ENCODE measurements around the gene PGM2.

Gene PGM2

GRCh38 chr4:37862961-37863360 is 36.5 kb downstream of the PGM2 start:
- no peak for TF ChIP-seq CEBPB (IDR thresholded peaks at IDR 0.05)

GRCh38 chr4:37864786-37865185 is 38.3 kb downstream of the PGM2 start:
- TF ChIP-seq TCF12 (IDR thresholded peaks at IDR 0.05; ENCODE audit: low read depth) (no peak), NFIC (IDR thresholded peaks at IDR 0.05) (no peak), CREB1 (IDR thresholded peaks at IDR 0.05; ENCODE audit: low read depth) (no peak), YY1 (IDR thresholded peaks at IDR 0.05; ENCODE audit: low read depth) (no peak), ZBTB7A (IDR thresholded peaks at IDR 0.05; ENCODE audit: low read depth) (no peak), CEBPB (IDR thresholded peaks at IDR 0.05) (no peak), FOXM1 (IDR thresholded peaks at IDR 0.05; ENCODE audit: borderline replicate concordance, low read depth) (no peak), TAF1 (IDR thresholded peaks at IDR 0.05; ENCODE audit: low read depth) (no peak)
- TF ChIP-seq, protein P1, sequence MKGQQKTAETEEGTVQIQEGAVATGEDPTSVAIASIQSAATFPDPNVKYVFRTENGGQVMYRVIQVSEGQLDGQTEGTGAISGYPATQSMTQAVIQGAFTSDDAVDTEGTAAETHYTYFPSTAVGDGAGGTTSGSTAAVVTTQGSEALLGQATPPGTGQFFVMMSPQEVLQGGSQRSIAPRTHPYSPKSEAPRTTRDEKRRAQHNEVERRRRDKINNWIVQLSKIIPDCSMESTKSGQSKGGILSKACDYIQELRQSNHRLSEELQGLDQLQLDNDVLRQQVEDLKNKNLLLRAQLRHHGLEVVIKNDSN (IDR thresholded peaks at IDR 0.05), result no peak
- TF ChIP-seq, protein P2, sequence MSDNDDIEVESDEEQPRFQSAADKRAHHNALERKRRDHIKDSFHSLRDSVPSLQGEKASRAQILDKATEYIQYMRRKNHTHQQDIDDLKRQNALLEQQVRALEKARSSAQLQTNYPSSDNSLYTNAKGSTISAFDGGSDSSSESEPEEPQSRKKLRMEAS (IDR thresholded peaks at IDR 0.05), result no peak

GRCh38 chr4:37865450-37865849 is 39.0 kb downstream of the PGM2 start:
- TF ChIP-seq CEBPB (IDR thresholded peaks at IDR 0.05) (no peak), TCF12 (IDR thresholded peaks at IDR 0.05; ENCODE audit: low read depth) (no peak), CREB1 (IDR thresholded peaks at IDR 0.05; ENCODE audit: low read depth) (no peak)
- TF ChIP-seq, protein P2 (IDR thresholded peaks at IDR 0.05), result no peak

- no peak for TF ChIP-seq EP300 (IDR thresholded peaks at IDR 0.05; ENCODE audit: borderline replicate concordance)
Measured at GRCh38 chr4:37867102-37867501, 40.6 kb downstream of the PGM2 start.

GRCh38 chr4:37868238-37868637 is 41.8 kb downstream of the PGM2 start:
- TF ChIP-seq EP300 (IDR thresholded peaks at IDR 0.05; ENCODE audit: borderline replicate concordance), result no peak
- TF ChIP-seq YY1 (IDR thresholded peaks at IDR 0.05; ENCODE audit: low read depth), result no peak

DNA sequence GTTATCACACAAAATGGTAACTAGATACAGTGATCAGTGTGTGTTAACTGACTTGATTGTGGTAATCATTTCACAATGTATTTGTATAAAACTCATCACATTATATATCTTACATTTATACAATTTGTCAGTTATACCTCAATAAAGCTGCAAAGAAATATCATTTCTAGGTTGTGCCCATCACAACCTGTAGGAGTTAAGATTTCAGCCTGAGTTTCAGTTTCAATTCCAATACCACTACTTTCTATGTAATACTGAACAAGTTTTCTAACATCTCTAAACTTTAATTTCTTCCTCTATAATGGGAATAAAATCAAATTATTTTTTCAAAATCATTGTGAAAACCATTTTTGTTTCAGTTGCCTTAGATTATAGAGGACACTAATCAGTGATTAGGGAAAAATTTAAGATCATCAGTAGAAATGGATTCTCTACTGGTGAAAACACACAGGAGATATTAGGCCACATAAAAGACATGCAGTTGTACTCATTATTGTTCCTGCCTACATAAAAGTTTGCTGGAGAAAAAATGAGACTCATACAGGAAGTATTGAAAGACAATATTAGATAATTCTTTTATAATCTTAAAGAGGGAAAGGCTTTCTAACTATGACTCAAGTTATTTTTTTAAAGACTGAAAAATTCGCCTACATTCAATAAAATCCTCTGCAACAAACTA is 46.0 kb downstream of the PGM2 start:
- TF ChIP-seq ZBTB7A (IDR thresholded peaks at IDR 0.05; ENCODE audit: low read depth) (no peak), CEBPB (IDR thresholded peaks at IDR 0.05) (no peak), TCF12 (IDR thresholded peaks at IDR 0.05; ENCODE audit: low read depth) (no peak), EP300 (IDR thresholded peaks at IDR 0.05; ENCODE audit: borderline replicate concordance) (no peak), EGR1 (IDR thresholded peaks at IDR 0.05) (no peak), FOXM1 (IDR thresholded peaks at IDR 0.05; ENCODE audit: borderline replicate concordance, low read depth) (no peak), NFIC (IDR thresholded peaks at IDR 0.05) (no peak), CREB1 (IDR thresholded peaks at IDR 0.05; ENCODE audit: low read depth) (no peak), TEAD4 (IDR thresholded peaks at IDR 0.05) (no peak)
- TF ChIP-seq, protein P1 (IDR thresholded peaks at IDR 0.05), result no peak
- TF ChIP-seq, protein P2 (IDR thresholded peaks at IDR 0.05), result no peak
- TF ChIP-seq, protein P3, sequence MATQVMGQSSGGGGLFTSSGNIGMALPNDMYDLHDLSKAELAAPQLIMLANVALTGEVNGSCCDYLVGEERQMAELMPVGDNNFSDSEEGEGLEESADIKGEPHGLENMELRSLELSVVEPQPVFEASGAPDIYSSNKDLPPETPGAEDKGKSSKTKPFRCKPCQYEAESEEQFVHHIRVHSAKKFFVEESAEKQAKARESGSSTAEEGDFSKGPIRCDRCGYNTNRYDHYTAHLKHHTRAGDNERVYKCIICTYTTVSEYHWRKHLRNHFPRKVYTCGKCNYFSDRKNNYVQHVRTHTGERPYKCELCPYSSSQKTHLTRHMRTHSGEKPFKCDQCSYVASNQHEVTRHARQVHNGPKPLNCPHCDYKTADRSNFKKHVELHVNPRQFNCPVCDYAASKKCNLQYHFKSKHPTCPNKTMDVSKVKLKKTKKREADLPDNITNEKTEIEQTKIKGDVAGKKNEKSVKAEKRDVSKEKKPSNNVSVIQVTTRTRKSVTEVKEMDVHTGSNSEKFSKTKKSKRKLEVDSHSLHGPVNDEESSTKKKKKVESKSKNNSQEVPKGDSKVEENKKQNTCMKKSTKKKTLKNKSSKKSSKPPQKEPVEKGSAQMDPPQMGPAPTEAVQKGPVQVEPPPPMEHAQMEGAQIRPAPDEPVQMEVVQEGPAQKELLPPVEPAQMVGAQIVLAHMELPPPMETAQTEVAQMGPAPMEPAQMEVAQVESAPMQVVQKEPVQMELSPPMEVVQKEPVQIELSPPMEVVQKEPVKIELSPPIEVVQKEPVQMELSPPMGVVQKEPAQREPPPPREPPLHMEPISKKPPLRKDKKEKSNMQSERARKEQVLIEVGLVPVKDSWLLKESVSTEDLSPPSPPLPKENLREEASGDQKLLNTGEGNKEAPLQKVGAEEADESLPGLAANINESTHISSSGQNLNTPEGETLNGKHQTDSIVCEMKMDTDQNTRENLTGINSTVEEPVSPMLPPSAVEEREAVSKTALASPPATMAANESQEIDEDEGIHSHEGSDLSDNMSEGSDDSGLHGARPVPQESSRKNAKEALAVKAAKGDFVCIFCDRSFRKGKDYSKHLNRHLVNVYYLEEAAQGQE (IDR thresholded peaks at IDR 0.05; ENCODE audit: low read depth), result no peak

- no peak for TF ChIP-seq TAF1 (IDR thresholded peaks at IDR 0.05; ENCODE audit: low read depth)
- TF ChIP-seq EGR1 (IDR thresholded peaks at IDR 0.05), result no peak
- no peak for TF ChIP-seq TEAD4 (IDR thresholded peaks at IDR 0.05)
- TF ChIP-seq CEBPB (IDR thresholded peaks at IDR 0.05), result no peak
- no peak for TF ChIP-seq NFIC (IDR thresholded peaks at IDR 0.05)
- no peak for TF ChIP-seq YY1 (IDR thresholded peaks at IDR 0.05; ENCODE audit: low read depth)
- TF ChIP-seq, protein P3 (IDR thresholded peaks at IDR 0.05; ENCODE audit: low read depth), result no peak
- TF ChIP-seq FOXM1 (IDR thresholded peaks at IDR 0.05; ENCODE audit: borderline replicate concordance, low read depth), result no peak
- TF ChIP-seq, protein P1 (IDR thresholded peaks at IDR 0.05), result no peak
- no peak for TF ChIP-seq ZBTB7A (IDR thresholded peaks at IDR 0.05; ENCODE audit: low read depth)
- TF ChIP-seq CREB1 (IDR thresholded peaks at IDR 0.05; ENCODE audit: low read depth), result no peak
- no peak for TF ChIP-seq RAD21 (IDR thresholded peaks at IDR 0.05; ENCODE audit: low read depth)
- no peak for TF ChIP-seq EP300 (IDR thresholded peaks at IDR 0.05; ENCODE audit: borderline replicate concordance)
- no peak for TF ChIP-seq TCF12 (IDR thresholded peaks at IDR 0.05; ENCODE audit: low read depth)
Measured at GRCh38 chr4:37873386-37873785, 46.9 kb downstream of the PGM2 start.
